Mucosa of stomach (tissue), 1 donor: ENCODE results near the gene DCT.

Experiments
- H3K27me3 ChIP-seq: one replicate; pipeline ENCODE4 v1.7.0; 2013; ENCODE audit warnings: mild to moderate bottlenecking, low read length; ENCODE audit not compliant: control insufficient read depth, insufficient read depth
- H3K36me3 ChIP-seq: one replicate; pipeline ENCODE4 v1.7.0; 2013; ENCODE audit warnings: low read length; ENCODE audit not compliant: control insufficient read depth, insufficient read depth
- H3K4me1 ChIP-seq: one replicate; pipeline ENCODE4 v1.7.0; 2013; ENCODE audit warnings: mild to moderate bottlenecking, low read length; ENCODE audit not compliant: control insufficient read depth, insufficient read depth
- H3K4me3 ChIP-seq: one replicate; pipeline ENCODE4 v1.7.0; 2013; ENCODE audit warnings: low read length
- H3K9ac ChIP-seq: one replicate; pipeline ENCODE4 v1.7.0; 2013; ENCODE audit warnings: mild to moderate bottlenecking, low read length, moderate library complexity
- H3K9me3 ChIP-seq: one replicate; pipeline ENCODE4 v1.7.0; 2013; ENCODE audit warnings: mild to moderate bottlenecking, low read length, moderate library complexity; ENCODE audit not compliant: control insufficient read depth
- donor health status: Pancreatic carcinoma.

The DCT gene

DNA sequence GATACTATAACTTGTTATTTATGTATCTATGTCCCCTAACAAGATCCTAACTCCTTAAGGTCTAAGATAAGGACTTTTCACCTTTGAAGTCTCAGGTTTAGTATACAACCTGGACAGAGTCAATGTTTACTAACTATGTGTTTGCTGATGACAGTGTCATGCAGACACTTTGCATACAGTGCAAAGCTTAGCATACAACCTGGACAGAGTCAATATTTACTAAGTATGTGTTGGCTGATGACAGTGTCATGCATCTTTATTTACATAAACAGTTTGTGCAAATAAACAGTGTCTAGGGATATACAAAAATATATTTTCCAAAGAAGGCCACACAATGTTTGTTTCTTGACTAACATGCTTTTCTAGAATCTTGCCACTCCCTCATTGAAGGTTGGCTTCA is 34.7 kb downstream of the DCT start:
- Histone ChIP-seq H3K36me3 (no peaks in the 10 kb centered on the region), H3K9ac (no peak overlapping the region), H3K4me1 (no peaks in the 10 kb centered on the region), H3K4me3 (no peak overlapping the region), H3K27me3 (no peaks in the 10 kb centered on the region), H3K9me3 (no peaks in the 10 kb centered on the region)

DNA sequence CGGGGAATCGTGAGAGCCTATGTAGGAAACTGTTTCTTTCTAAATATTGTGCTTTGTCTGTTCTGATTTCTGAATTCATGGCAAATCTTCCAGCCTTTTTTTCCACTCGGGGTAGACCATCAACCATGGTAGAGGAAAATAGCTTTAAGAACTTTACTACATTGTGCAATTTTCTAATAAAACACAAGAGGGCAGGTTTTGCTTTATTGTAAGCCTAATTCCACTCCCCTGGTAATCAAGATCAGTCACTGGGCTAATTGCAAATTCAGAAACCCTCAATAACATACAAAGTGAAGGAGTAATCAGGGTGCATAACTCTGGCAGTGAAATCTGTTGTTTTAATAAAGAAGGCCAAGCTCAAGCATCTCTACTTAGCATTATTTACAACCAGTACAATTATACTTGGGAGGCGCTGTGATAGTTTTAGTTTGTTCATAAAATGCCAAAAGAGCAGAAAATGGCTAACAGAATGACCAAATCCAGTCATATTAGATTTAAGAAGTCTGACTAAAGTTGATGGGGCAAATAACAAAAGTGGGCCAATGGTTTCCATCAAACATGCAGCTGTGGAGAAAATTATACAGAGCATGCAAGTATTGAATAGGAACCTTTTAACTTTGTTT is 43.8 kb downstream of the DCT start:
- Histone ChIP-seq H3K4me1 (peaks cover 11% of the 10 kb centered on the region), H3K9ac (no peak overlapping the region), H3K27me3 (no peaks in the 10 kb centered on the region), H3K4me3 (no peak overlapping the region), H3K9me3 (no peaks in the 10 kb centered on the region), H3K36me3 (no peaks in the 10 kb centered on the region)

DNA sequence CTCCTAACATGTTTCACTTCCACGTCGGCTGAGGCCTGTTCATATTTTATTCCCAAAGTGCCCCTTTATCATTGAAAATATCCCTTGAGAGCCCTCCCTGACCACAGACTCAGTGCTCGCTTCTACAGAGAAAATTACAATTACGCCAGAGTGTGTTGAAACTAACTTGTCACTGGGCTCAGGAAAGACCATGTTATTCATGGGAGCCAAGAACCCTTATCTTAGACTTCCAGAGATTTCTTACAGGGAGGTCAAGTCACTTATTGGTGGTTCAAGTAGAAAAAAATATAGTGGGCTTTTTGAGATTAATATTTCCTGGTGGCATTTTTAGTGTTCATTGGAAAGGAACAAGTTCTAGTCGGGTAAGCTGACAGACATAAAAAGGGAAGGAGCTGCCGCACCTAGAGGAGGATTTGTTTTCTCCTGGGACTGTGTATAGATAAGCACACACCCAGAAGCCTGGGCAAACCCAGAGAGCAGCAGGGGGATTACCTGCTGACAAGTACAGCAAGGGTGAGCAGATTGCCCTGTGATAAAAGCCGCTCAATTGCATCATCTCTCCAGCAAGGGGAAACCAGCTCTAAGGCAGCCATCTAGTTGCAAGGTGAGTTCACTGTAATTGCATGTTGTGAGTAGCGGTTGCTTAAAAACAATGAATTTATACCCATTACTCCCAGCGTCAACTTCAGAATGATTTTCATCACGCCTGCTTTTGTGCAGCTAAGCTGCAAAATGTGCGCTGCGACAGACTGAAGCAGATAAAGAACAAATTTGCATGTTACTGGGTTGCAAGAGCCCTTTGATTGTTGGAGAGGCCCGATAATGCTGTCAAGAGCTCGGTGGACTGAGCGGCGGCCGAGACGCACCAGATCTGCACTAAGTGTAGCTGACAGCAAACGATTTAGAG is 46.2 kb downstream of the DCT start:
- no peak overlapping the region for H3K4me3 ChIP-seq
- no peaks in the 10 kb centered on the region for H3K36me3 ChIP-seq
- H3K27me3 ChIP-seq = no peaks in the 10 kb centered on the region
- peaks cover 11% of the 10 kb centered on the region for H3K4me1 ChIP-seq
- no peaks in the 10 kb centered on the region for H3K9me3 ChIP-seq
- no peak overlapping the region for H3K9ac ChIP-seq

DNA sequence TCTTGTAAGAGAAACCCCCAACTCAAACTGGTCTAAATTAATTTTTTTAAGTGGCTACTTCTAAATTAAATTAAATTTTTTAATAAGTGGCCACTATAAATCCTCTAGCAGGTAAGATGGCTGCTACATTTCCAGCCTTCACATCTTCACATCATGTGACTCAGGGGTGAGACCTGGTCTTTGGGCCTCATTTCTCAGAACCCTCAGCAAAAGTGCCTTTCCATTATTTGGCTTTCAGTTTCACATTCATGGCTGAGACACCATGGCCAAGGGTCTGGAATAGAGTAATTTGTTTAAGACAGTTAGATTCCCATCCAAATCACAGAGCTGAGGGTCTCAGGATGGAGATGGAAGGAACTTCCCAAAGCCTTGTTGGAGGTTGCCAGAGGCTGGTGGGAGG is 47.5 kb downstream of the DCT start:
- Histone ChIP-seq H3K27me3 (no peaks in the 10 kb centered on the region), H3K9me3 (no peaks in the 10 kb centered on the region), H3K36me3 (no peaks in the 10 kb centered on the region), H3K9ac (no peak overlapping the region), H3K4me1 (peaks cover 11% of the 10 kb centered on the region), H3K4me3 (no peak overlapping the region)

DNA sequence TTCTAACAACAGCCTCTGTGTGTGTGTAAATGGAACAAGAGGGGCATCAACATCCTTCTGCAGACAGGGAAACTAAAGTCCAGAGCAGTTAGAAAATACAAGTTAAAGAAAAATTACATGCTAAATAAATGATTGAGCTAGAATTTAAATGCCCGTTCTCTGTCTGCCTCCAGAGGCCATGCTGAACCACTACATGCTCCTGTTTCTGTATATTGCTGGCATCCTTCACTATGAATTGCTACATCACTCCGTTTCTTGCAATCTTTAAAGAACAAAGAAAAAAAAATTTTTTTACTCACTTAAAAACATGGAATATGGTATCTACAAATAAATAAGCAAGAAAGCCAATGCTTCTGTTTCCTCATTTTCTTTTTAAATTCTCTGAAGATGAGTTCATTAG is 47.9 kb downstream of the DCT start:
- Histone ChIP-seq H3K9ac (no peak overlapping the region), H3K9me3 (no peaks in the 10 kb centered on the region), H3K27me3 (no peaks in the 10 kb centered on the region), H3K4me1 (peaks cover 11% of the 10 kb centered on the region), H3K4me3 (no peak overlapping the region), H3K36me3 (no peaks in the 10 kb centered on the region)

DNA sequence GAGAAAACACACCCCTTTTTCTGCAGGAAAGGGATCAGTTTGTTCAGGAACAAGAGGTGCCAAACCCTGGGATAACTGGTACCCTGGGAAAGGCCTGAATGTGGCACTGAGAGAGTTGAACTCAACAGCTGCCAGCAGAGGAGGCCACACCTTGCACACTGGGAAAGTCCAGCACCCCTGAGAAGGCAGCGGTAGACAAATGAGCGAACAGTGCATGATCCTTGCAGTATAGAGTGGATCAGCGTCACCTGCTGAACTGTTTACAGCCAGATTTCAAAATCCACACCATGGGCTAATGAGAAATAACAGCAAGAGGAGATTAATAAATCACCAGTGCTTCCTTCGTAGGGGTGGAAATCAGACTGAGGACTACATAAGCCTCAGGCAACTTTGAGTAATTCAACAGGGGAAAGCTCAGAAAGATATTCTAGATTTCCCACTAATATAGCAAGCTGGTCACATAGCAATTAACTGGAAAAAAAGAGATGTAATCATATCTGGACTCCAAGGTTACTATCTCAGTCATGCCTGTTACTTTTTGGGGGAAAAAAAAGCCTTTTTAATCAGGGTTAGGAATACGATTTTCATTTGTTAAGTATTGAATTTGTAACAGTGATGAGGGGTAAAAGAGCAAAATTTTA is 52.0 kb downstream of the DCT start:
- no peaks in the 10 kb centered on the region for H3K36me3 ChIP-seq
- H3K4me1 ChIP-seq = no peaks in the 10 kb centered on the region
- no peaks in the 10 kb centered on the region for H3K9me3 ChIP-seq
- H3K4me3 ChIP-seq = no peak overlapping the region
- H3K27me3 ChIP-seq = no peaks in the 10 kb centered on the region
- H3K9ac ChIP-seq = no peak overlapping the region

DNA sequence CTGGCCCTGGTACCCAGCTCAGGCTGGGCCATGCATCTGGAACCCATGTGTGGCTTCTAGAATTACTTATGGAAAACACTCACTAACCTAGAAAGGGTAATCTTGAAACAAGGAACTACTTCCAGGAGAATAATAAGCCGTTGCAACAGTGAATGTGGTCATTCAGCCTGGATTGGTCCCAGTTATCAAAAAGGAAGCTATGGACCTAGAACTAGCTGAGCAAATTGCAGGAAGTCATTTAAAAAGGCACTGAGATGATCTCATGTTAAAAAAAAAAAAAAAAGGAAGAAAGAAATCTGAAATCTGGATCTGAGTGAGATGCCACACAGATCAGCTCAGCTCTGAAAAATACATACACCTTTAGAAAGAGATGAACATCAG is 59.6 kb downstream of the DCT start:
- no peaks in the 10 kb centered on the region for H3K9me3 ChIP-seq
- no peaks in the 10 kb centered on the region for H3K4me1 ChIP-seq
- H3K4me3 ChIP-seq = no peak overlapping the region
- H3K27me3 ChIP-seq = no peaks in the 10 kb centered on the region
- no peaks in the 10 kb centered on the region for H3K36me3 ChIP-seq
- H3K9ac ChIP-seq = no peak overlapping the region

DNA sequence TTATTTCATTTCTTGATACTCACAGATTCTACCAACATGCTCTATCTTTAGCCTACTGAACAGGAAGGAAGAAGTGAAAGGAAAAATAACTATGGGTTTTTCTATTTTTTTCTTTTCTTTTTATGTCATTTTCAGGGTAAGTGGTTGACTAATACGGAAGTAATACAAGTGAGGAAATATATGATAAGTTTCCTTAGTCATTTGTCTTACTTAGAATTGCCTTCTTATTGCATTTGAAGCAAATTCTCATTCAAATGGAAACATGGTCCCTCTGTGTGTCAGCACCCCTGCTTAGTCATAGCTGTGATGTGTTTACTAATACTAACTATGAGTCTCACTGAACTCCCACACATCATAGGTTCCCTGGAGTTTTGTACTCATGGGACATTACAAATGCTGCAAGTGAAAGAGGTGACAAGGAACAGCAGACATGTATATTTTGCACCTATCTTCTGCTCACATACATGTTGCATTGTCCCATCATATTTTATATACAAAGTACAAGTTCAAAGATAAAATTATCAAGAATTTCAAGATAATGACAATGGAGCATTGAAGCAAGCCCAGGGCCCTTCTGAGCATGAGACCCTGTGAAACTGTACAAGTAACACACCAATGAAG is 60.1 kb downstream of the DCT start:
- no peaks in the 10 kb centered on the region for H3K36me3 ChIP-seq
- H3K4me3 ChIP-seq = no peak overlapping the region
- H3K9me3 ChIP-seq = no peaks in the 10 kb centered on the region
- H3K27me3 ChIP-seq = no peaks in the 10 kb centered on the region
- H3K9ac ChIP-seq = no peak overlapping the region
- no peaks in the 10 kb centered on the region for H3K4me1 ChIP-seq

DNA sequence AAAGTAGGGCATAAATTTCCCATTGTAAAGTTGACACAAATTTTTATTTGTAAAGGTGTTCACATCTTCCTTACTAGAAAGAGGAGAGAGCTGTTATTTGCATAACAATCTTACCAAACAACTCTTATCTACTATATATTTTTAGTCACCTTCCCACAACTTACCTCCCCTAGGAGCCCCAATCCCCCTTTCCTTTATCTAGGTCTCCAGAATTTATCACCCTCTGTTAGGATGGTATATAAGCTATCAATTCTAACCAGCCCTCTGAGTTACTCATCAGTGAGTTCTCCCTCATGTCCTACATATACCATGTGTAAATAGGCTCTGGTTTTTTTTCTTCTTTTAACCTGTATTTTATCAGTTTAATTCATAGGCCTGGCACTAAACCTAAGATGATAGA is 62.2 kb downstream of the DCT start:
- Histone ChIP-seq H3K9me3 (no peaks in the 10 kb centered on the region), H3K4me1 (no peaks in the 10 kb centered on the region), H3K36me3 (no peaks in the 10 kb centered on the region), H3K4me3 (no peak overlapping the region), H3K9ac (no peak overlapping the region), H3K27me3 (no peaks in the 10 kb centered on the region)

DNA sequence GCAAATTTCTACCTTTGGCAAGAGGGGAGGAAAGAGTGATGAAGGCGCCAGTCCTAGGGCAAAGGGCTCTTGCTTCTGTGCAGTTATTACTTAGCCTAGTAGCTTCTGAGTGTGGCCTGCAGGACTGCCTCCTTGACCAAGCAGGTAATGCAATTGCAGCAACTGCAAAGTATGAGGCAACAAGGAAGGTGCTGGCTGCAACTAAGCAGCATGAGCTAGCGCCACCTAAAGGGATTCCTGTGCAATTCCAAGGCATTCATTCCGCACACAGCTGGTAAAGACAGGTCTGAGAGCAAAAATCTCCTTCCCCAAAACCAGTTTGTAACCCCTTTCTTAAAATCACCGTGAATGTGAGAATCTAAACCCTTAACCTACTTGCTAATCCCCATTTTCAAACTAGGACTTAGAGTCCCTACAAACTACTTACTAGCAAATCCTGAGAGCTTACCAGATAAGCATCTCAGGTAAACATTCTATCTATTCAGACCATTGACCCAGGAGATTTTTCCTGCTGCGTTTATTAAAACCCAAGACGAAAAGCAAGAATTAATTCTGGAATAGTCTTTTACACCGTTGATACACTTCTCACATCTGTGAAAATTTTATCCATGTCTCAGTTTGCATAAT is 62.9 kb downstream of the DCT start:
- no peaks in the 10 kb centered on the region for H3K4me1 ChIP-seq
- H3K27me3 ChIP-seq = no peaks in the 10 kb centered on the region
- no peaks in the 10 kb centered on the region for H3K36me3 ChIP-seq
- H3K9ac ChIP-seq = no peak overlapping the region
- H3K4me3 ChIP-seq = no peak overlapping the region
- H3K9me3 ChIP-seq = no peaks in the 10 kb centered on the region

DNA sequence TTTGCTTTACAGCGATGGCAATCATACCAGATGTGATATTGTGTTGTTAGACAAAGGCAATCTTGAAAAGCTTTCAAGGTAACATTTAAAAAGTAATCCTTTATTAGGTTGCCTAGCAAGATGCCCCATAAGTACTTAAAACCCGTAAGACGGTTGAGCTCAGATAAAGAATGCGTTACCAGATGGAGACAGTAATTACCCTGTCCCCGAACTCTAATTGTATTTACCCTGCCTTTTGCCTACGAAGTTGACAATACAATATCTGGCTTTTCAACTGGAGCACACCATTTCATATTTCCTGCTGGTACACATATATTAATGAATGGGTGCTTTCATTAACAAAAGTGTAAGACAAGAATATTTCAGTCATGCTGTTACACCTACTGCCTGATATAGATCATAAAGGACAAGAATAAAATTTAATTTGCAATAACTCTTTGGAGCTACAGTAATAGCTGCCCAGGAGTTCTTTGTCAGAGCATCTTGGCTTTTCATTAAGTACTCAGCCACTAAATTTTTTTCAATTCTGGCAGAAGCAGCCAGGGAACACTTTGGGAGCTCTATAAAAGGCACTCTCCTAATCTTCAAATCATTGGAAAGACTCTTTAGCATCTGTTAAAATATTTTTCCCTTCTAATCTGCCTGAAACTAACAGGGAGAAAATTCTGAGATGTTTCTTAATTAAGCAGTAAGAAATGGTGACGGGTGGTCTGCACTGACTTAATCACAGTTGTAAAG is 63.8 kb downstream of the DCT start:
- Histone ChIP-seq H3K27me3 (no peaks in the 10 kb centered on the region), H3K36me3 (no peaks in the 10 kb centered on the region), H3K4me1 (no peaks in the 10 kb centered on the region), H3K9me3 (no peaks in the 10 kb centered on the region), H3K9ac (no peak overlapping the region), H3K4me3 (no peak overlapping the region)
